PC-3 (cell line): Measurements from ENCODE around the gene SKA1. TPM values are rescaled to one million over a fixed set of nuclear protein-coding genes. Genes with fewer than 3 reads are reported as not detected.

ENCODE experiments used
- ATAC-seq: fragments of 200-7000 bp; cut with Tn5 transposase; 2 replicates; pipeline ENCODE4 v1.9.1; 2020; ENCODE audit warnings: mild to moderate bottlenecking, moderate library complexity
- BruUV-seq: library from RNA; stranded (reverse); fragments of 400-500 nt; replicated peaks from 2 replicates; lab custom pipeline; 2021; lab: Mats Ljungman, UMichigan
- CTCF ChIA-PET: fragments of 300-600 bp; sonication (Branson Sonifier 250); formaldehyde crosslinking; loops from one replicate; lab custom pipeline; 2022; ENCODE audit warnings: antibody characterized with exemption; lab: Charles Lee
- POLR2A ChIA-PET: fragments of 300-600 bp; sonication (Branson Sonifier 250); formaldehyde crosslinking; loops from one replicate; lab custom pipeline; 2022; ENCODE audit warnings: antibody characterized with exemption; ENCODE audit not compliant: unreplicated experiment; lab: Charles Lee
- DNase-seq: peaks from one replicate; pipeline ENCODE4 v3.0.0-alpha.2; 2015
- H2AFZ ChIP-seq: fragments of 300-600 bp; sonication (generic); 2 replicates; pipeline ENCODE4 v1.6.0; 2016; ENCODE audit warnings: antibody characterized with exemption, low read length
- H3F3A ChIP-seq: fragments of 300-600 bp; sonication (generic); one replicate; pipeline ENCODE4 v1.6.0; 2017; ENCODE audit warnings: antibody characterized with exemption, low read length, control low read depth, mild to moderate bottlenecking; ENCODE audit not compliant: unreplicated experiment
- H3K27ac ChIP-seq: fragments of 300-600 bp; sonication (generic); 2 replicates; pipeline ENCODE4 v1.5.1; 2016; ENCODE audit warnings: mild to moderate bottlenecking, low read length
- H3K27me3 ChIP-seq: fragments of 300-600 bp; sonication (generic); 2 replicates; pipeline ENCODE4 v1.6.1; 2016; ENCODE audit warnings: low read length, mixed read lengths
- H3K36me3 ChIP-seq: fragments of 300-600 bp; sonication (generic); 2 replicates; pipeline ENCODE4 v1.6.1; 2016; ENCODE audit warnings: low read depth, mixed run types, low read length, mixed read lengths
- H3K4me1 ChIP-seq: fragments of 300-600 bp; sonication (generic); 2 replicates; pipeline ENCODE4 v1.5.1; 2016; ENCODE audit warnings: low read length; ENCODE audit not compliant: insufficient read depth
- H3K4me2 ChIP-seq: fragments of 300-600 bp; sonication (generic); 2 replicates; pipeline ENCODE4 v1.6.0; 2016; ENCODE audit warnings: low read length
- H3K4me3 ChIP-seq: fragments of 300-600 bp; sonication (generic); 2 replicates; pipeline ENCODE4 v1.5.1; 2016; ENCODE audit warnings: mild to moderate bottlenecking, low read length, mixed read lengths
- H3K79me2 ChIP-seq: fragments of 300-600 bp; sonication (generic); 2 replicates; pipeline ENCODE4 v1.6.1; 2017; ENCODE audit warnings: low read length, mixed read lengths
- H3K9ac ChIP-seq: fragments of 300-600 bp; sonication (generic); 2 replicates; pipeline ENCODE4 v1.6.0; 2016; ENCODE audit warnings: mild to moderate bottlenecking, low read length
- H3K9me2 ChIP-seq: fragments of 300-600 bp; sonication (generic); replicated peaks from 2 replicates; pipeline ENCODE4 v1.6.1; 2016; ENCODE audit warnings: mixed run types, low read length, mixed read lengths
- H3K9me3 ChIP-seq: fragments of 300-600 bp; sonication (generic); 2 replicates; pipeline ENCODE4 v1.6.1; 2016; ENCODE audit warnings: low read length, mixed read lengths
- H4K20me1 ChIP-seq: fragments of 300-600 bp; sonication (generic); 2 replicates; pipeline ENCODE4 v1.6.1; 2016; ENCODE audit warnings: low read length, mixed read lengths
- EZH2 ChIP-seq: fragments of 300-600 bp; sonication (generic); IDR thresholded peaks from one replicate; pipeline ENCODE4 v1.6.1; 2017; ENCODE audit warnings: antibody characterized with exemption, mild to moderate bottlenecking, low read length; ENCODE audit not compliant: unreplicated experiment
- EZH2phosphoT487 ChIP-seq: fragments of 300-600 bp; sonication (generic); IDR thresholded peaks from 2 replicates; pipeline ENCODE4 v1.6.1; 2018; ENCODE audit warnings: mild to moderate bottlenecking, antibody characterized with exemption, low read length, borderline replicate concordance
- intact Hi-C: fragments of 100-400 bp; cut with micrococcal nuclease; formaldehyde crosslinking; loops from 2 replicates; pipeline ENCODE4 v1.9.0; 2023
- total RNA-seq: library from RNA; depleted of rRNA; stranded (reverse); fragments of >200 nt; gene quantifications from 2 replicates; pipeline ENCODE4 v1.2.3, GENCODE V29; 2014
- TF ChIP-seq, protein P1 (sequence below): fragments of 300-600 bp; sonication (generic); conservative IDR thresholded peaks from 2 replicates; pipeline ENCODE4 v1.5.1; 2017; ENCODE audit warnings: antibody characterized with exemption, low read depth, mild to moderate bottlenecking, low read length

The SKA1 gene
- total RNA-seq, 1 experiment from 2014 or later: 17.2 TPM

DNA sequence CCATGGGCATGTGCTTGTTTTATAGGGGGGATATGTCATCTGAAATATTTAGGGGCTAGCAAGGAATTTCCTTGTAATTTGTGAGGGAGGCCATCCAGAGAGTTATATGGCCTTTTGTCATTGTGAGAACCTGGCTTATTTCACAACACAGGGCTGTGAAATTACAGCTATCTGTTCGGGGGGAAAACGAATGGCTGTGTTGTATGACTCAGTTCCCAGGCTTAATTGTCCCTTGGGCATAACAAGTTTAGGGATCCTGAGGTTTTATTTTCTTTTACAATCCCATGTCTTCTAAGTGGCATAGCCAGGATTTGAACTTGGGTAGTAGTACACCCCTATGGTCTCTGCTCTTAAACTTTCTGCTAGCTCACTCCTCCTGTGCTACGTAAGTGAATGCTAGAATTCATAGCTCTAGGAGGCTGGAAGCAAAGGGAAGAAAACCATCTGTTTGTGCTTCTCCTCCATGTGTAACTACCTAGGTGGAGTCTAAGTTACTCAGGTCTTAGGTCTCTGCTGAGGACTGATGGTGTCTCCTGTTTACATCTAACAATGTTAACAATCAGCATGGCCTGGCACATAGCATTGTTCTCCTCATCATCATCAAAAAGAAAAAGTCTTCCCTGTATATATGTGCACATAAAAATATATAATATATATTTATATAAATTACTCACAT, 53.8 kb downstream of the SKA1 start:
- H3K27ac ChIP-seq: no peak overlapping the region
- H3K9me3 ChIP-seq: no peaks in the 10 kb centered on the region
- no peaks in the 10 kb centered on the region for H3K36me3 ChIP-seq
- no peaks in the 10 kb centered on the region for H3K9me2 ChIP-seq
- no peaks in the 10 kb centered on the region for H4K20me1 ChIP-seq
- POLR2A ChIA-PET: no interaction called here
- no peaks in the 10 kb centered on the region for H3K79me2 ChIP-seq
- TF ChIP-seq, protein P1, sequence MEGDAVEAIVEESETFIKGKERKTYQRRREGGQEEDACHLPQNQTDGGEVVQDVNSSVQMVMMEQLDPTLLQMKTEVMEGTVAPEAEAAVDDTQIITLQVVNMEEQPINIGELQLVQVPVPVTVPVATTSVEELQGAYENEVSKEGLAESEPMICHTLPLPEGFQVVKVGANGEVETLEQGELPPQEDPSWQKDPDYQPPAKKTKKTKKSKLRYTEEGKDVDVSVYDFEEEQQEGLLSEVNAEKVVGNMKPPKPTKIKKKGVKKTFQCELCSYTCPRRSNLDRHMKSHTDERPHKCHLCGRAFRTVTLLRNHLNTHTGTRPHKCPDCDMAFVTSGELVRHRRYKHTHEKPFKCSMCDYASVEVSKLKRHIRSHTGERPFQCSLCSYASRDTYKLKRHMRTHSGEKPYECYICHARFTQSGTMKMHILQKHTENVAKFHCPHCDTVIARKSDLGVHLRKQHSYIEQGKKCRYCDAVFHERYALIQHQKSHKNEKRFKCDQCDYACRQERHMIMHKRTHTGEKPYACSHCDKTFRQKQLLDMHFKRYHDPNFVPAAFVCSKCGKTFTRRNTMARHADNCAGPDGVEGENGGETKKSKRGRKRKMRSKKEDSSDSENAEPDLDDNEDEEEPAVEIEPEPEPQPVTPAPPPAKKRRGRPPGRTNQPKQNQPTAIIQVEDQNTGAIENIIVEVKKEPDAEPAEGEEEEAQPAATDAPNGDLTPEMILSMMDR: no peak
- TF ChIP-seq EZH2phosphoT487: no peak
- no peak for TF ChIP-seq EZH2
- no TSS peak for BruUV-seq
- DNase-seq (no peak), ATAC-seq (no peak)
- intact Hi-C loops: loop anchor here (5.0 kb wide), 1 partner anchor 211 kb away; no protein-coding TSS in a partner anchor
- no peak overlapping the region for H3K9ac ChIP-seq
- no peaks in the 10 kb centered on the region for H3K27me3 ChIP-seq
- no peak overlapping the region for H2AFZ ChIP-seq
- no peaks in the 10 kb centered on the region for H3F3A ChIP-seq
- CTCF ChIA-PET: interaction anchor here (0.7 kb wide), 1 partner anchor 21 kb away, joined by 4 read pairs; no protein-coding TSS in a partner anchor
- no peaks in the 10 kb centered on the region for H3K4me1 ChIP-seq
- H3K4me2 ChIP-seq: no peak overlapping the region
- no peak overlapping the region for H3K4me3 ChIP-seq

DNA sequence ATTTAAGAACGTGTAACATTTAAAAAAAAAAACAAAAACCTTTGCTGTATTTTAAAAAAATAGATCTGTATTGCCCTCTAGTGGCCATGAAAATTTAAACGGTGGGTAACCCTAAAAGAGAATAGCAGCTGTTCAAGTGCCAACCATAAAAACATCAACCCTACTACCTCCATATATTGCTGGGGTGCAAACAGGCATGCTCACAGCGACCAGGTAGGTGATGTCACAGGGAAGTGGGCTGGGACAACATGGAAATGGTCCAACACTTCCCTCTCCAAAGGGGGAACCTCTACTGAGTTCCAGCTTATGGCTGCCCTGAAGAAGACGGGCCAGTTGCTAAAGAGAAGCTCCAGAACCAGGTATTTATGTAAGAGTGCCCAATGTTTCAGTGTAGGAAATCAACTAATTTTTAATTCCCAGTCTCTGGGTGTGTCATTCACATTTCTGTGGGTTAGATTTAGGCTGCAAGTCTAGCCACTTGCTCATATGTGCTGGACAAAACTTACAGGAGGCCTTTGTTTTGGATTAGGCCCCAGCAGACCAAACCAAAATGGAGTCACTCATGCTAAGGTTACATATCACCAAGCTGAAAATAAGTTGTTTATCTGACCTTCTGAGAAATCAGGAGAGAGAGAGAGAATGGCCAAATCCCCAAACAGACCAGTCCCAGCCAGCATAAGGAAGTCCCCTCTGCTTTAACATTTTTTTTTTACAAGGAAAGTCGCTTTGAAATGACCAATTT, 54.5 kb downstream of the SKA1 start:
- ChIA-PET CTCF (interaction anchor here (0.6 to 0.7 kb wide), 3 partner anchors 20 to 226 kb away, joined by 3 to 4 read pairs (median 4); no protein-coding TSS in a partner anchor), POLR2A (no interaction called here)
- peak; percentile 38 for DNase-seq
- no peak overlapping the region for H3K27ac ChIP-seq
- no peak overlapping the region for H3K4me2 ChIP-seq
- intact Hi-C loops: loop anchor here (5.0 kb wide), 1 partner anchor 212 kb away; no protein-coding TSS in a partner anchor
- H3K4me1 ChIP-seq: no peaks in the 10 kb centered on the region
- H3K27me3 ChIP-seq: no peaks in the 10 kb centered on the region
- H3F3A ChIP-seq: no peaks in the 10 kb centered on the region
- no peak overlapping the region for H3K4me3 ChIP-seq
- no TSS peak for BruUV-seq
- no peaks in the 10 kb centered on the region for H3K9me2 ChIP-seq
- ATAC-seq: no peak
- TF ChIP-seq, protein P1: peak; percentile 38; the same call in 1 of the 2 replicates
- TF ChIP-seq EZH2phosphoT487: no peak
- H2AFZ ChIP-seq: no peak overlapping the region
- H3K79me2 ChIP-seq: no peaks in the 10 kb centered on the region
- H3K36me3 ChIP-seq: no peaks in the 10 kb centered on the region
- H3K9ac ChIP-seq: no peak overlapping the region
- H3K9me3 ChIP-seq: no peaks in the 10 kb centered on the region
- no peaks in the 10 kb centered on the region for H4K20me1 ChIP-seq
